GM12872 (cell line): Measurements from ENCODE around the gene NDFIP1.
A peak's percentile ranks its signal among the peaks of the same experiment; 100 is the strongest.

Experiments
- TF ChIP-seq, protein P1 (sequence below): IDR thresholded peaks from 3 replicates; pipeline ENCODE4 v1.5.1; 2011; ENCODE audit warnings: low read depth, mild to moderate bottlenecking, low read length, moderate library complexity; ENCODE audit not compliant: insufficient read depth

Gene NDFIP1

DNA sequence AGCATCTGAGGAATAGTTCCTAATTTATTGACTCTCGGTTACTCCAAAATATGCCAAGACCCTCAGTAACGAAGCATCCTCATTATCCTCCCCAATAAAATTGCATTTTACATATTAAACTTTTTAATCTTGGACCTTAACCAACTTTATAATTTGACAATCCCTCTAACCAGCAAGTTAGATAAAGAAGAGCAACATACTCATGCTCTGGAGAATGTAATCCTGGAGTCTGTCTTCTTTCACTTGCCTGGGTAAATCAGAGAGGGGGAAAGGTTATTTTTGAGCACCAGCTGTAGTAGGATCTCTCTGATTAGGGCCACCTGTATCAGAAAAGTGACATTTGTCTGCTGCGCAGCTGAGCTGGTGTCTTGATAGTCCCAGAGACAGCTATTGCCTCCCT lies 59.8 kb downstream of the NDFIP1 start:
- TF ChIP-seq, protein P1, sequence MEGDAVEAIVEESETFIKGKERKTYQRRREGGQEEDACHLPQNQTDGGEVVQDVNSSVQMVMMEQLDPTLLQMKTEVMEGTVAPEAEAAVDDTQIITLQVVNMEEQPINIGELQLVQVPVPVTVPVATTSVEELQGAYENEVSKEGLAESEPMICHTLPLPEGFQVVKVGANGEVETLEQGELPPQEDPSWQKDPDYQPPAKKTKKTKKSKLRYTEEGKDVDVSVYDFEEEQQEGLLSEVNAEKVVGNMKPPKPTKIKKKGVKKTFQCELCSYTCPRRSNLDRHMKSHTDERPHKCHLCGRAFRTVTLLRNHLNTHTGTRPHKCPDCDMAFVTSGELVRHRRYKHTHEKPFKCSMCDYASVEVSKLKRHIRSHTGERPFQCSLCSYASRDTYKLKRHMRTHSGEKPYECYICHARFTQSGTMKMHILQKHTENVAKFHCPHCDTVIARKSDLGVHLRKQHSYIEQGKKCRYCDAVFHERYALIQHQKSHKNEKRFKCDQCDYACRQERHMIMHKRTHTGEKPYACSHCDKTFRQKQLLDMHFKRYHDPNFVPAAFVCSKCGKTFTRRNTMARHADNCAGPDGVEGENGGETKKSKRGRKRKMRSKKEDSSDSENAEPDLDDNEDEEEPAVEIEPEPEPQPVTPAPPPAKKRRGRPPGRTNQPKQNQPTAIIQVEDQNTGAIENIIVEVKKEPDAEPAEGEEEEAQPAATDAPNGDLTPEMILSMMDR = no peak

DNA sequence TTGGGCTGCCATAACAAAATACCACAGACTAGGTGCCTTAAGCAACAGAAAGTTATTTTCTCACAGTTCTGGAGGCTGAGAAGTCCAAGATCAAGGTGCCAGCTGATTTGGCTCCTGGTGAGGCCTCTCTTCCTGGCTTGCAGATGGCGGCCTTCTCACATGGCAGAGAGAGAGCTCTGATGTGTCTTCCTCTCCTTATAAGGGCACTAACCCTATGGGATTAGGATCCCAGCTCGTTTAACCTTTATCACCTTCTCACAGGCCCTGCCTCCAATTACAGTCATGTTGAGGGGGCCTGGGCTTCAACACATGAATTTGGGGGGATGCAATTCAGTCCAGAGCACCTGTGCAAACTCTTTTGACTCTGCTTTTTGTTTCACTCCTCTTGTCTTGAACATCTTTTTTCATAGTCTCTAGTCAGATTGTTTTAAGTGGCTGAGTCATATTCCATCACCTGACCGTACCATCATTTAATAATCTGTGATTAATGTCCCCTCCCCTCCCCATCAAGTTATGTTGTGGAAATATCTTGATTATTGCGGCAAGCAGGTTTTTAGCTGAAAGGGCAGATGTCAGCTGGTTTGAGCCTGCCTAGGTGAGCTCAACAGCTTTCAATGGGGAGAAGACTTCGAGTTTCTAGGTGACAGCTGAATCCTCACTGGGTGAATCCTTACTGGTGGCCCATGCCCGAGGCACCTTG lies 61.8 kb downstream of the NDFIP1 start:
- TF ChIP-seq, protein P1 = no peak

DNA sequence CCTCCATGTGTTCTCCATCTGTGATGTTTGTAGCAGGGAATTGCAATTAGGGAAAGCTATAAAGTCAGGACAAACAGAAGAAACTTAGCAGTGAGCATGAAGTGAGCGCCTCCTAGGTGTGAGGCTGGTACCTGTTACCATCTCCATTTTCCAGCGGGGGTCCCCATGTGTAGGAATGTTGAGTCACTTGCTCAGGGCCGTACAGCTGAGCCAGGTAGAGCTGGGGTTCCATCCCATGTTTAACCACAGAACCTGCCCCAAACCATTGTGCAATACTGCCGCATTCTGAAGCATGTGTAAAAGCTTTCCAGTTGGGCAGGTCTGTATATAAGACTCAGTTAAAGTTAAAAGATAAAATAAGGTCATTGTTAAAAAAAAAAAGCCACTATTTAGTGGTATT lies 62.7 kb downstream of the NDFIP1 start:
- TF ChIP-seq, protein P1 = peak; percentile 20; the same call in 1 of the 3 replicates

DNA sequence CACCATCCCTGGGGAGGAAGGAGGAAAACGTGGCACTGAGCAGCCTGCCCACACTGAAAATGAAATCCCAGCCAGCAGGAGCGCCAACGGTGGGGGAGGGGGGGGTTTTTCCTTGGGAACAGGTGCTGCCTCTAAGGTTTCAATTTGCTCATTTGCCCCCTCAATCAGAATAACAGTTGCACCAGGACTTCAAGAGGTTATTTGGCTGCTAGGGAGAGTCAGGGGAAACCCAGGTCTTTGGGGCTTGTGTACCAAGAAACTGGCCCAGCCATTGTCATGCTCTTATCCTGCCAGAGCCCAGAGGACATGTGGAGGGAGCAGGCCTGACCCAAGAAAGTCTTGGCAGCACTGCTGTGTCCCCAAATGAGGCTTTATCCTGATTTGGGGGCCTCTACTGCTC lies 66.5 kb downstream of the NDFIP1 start:
- TF ChIP-seq, protein P1 = no peak

DNA sequence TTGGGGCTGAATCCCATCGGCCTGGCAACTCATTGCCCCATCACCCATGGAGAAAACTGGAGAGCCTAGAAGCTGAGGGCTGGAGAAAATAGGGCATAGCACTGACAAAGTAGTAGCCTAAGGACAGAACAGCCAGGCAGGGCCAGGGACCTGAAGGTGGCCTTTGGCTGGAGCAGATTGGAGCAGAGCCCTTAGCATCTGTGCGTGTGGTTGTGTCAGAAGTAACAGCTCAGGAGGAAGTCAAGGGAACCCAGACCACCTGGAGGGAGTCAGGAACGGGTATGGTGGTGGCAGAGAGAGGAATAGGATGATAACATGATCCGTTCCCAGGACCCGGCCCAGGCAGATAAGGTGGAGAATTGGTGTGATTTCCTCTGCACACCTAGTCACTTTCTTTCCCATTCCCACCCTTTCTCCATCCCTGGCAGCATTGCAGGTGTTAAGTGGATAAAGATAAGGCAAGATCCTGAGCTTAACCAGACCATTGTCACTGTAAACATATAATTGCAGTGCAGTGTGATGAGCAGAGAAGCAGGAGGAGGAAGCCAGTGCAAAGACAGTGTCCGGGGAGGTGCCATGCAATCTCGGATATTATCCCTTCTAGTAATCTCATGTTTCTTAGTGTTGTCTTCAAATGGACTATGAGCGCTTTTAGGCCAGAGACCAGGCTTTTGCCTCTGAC lies 67.0 kb downstream of the NDFIP1 start:
- TF ChIP-seq, protein P1 = no peak

DNA sequence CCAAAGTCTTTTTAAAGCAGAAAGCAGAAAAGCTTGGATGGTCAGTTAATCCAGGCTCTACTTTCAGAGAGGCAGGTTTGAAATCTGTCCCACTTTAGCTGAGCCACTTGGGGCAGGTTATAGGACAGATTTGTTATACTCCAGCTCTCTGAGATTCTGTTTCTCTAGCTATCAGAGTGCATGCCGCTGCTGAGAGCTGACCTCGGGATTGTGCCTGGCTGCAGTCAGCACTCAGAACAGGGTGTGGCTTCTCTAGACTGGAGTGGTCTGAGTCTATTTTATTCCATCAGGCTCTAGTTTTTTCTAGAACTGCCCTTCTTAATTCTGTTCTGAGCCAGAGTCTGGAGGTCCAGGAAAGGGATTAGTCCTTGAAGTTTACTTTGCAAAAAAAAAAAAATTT lies 67.7 kb downstream of the NDFIP1 start:
- TF ChIP-seq, protein P1 = no peak

DNA sequence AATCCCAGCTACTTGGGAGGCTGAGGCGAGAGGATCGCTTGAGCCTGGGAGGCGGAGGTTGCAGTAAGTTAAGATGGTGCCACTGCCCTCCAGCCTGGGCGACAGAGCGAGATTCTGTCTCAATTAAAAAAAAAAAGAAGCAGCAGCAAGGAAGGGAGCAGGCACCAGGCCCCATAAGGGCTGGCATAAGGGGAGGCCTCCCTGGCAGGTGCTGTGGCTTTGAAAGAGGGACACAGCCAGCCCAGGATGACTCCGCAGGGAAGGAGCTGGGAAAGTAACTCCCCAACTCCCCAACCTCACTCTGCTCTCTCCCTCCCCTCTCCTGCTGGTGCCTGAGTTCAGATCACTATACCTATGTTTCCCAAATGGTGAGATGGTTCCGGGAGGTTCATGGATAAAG lies 70.1 kb downstream of the NDFIP1 start:
- TF ChIP-seq, protein P1 = no peak
